NT2/D1 (cell line): ENCODE measurements around the gene COG4.

Source experiments
- SUZ12 ChIP-seq: IDR thresholded peaks from 2 replicates; pipeline ENCODE4 v1.6.1; 2011; ENCODE audit not compliant: insufficient read length, insufficient read depth; ENCODE audit errors: extremely low read depth
- YY1 ChIP-seq: IDR thresholded peaks from 2 replicates; pipeline ENCODE4 v1.6.1; 2011; ENCODE audit not compliant: insufficient read length, insufficient read depth
- ZNF274 ChIP-seq: IDR thresholded peaks from 2 replicates; pipeline ENCODE4 v1.6.1; 2011; ENCODE audit warnings: mild to moderate bottlenecking, low read depth, low read length

DNA sequence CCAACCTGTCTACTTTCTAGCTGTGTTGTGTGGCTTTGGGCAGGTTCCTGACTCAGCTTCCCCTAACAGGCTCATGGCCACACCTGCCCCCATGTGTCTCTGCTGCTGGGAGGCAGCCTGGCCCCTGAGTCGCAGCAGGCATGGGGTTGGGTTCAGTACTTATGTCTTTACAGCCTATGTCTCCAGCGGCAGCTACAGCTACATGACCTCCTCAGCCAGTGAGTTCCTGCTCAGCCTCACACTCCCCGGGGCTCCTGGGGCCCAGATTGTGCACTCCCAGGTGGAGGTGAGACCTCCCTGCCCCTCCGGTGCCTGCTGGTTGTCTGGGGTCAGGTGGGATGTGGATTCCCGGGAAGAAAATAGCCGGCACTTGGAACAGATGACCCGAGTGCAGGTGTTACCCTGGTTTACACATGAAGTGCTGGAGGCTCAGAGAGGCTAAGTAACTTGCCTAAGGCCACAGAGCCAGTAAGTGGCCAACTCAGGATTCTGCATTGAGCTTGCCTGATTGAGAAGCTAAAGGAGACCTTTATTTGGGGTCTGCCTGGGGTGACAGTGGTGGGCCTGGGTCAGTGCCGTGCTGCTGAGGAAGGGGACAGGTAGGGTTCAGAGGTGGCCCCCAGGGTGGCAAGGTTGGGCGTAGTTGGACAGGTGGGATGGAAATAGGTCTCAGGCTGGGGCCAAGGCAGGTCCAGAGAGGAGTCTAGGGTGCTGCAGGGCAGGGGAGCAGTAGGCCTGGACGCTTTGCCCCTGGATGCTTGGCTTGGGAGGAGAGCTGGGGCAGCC is 53.0 kb downstream of the COG4 start:
- TF ChIP-seq YY1 = no peak
- TF ChIP-seq ZNF274 = no peak
- TF ChIP-seq SUZ12 = no peak
